ENCODE data around the gene TXNDC12.
"Not testable (repeated sequence)": the region's sequence is repeated elsewhere in the genome, so short reads cannot be mapped to it uniquely, and the experiment has no call there.

TXNDC12 gene

DNA sequence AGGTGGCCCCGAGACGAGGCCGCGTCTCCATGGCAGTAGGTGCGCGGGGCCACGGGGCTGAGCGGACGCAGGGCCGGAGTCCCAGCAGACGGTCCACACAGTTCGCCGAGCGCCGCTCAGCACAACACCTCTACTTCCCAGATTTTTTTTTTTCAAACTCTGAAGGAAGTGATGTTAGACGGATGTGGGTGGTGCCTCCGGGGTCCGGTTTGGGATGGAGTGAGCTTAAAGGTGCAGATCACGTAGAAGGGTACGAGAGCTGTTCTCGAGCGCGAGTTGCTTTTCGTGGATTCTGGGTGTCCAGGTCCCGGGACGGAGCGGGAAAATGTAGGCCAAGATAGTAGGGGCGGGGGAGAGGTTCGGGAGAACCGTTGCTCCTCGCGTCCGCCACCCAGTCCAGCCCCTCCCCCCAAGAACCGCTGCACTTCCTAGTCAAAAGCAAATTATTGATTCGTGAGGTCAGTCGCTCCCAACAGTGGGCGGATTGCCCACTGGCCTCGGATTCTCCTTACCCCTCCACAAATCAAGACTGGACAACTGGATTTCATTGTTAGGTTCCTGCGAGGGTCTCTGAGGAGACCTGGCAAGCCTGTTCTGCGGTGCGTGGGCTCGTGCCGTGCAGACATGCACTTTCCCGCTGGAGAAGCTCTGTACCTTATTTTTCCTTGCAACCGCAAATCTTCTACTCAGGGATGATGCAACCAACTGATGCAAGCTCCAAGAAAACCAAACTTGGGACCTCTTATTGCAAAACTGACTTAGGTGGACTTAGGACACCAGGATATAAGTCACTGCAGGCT lies at the start of gene TXNDC12:
Gene TXNDC12 (minus strand): TSS at position 126 of the 800 bp plus-strand sequence. CDS start 95 bp downstream, at position 31.
- peak; percentile 77 for DNase-seq

DNA sequence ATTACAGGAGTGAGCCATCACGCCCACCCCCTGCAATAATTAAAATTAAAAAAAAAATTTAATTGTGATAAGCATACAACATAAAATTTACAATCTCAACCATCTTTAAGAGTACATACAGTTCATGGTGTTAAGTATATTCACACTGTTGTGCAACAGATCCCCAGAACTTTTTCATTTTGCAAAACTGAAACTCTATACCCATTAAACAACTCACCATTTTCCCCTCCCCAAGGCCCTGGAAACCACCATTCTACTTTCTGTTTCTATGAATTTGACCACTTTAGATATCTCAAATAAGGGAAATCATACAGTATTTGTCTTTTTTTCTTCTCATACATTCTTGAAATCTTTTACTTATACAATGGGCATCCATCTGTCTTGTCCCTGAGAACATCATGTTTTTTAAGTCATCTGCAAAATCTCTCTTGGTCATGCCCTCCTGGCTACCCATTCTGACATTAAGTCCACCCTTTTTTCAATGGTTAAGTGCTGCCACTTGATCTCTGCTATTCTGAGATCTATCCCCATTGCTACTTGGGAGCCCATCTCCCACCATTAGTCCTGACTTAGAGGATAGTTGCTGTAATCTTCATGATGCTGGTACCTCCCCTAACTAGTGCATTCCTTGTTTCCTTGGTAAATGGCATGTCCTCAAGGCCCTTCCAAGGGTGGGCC lies 47.5 kb upstream of the TXNDC12 start:
- DNase-seq: no peak

DNA sequence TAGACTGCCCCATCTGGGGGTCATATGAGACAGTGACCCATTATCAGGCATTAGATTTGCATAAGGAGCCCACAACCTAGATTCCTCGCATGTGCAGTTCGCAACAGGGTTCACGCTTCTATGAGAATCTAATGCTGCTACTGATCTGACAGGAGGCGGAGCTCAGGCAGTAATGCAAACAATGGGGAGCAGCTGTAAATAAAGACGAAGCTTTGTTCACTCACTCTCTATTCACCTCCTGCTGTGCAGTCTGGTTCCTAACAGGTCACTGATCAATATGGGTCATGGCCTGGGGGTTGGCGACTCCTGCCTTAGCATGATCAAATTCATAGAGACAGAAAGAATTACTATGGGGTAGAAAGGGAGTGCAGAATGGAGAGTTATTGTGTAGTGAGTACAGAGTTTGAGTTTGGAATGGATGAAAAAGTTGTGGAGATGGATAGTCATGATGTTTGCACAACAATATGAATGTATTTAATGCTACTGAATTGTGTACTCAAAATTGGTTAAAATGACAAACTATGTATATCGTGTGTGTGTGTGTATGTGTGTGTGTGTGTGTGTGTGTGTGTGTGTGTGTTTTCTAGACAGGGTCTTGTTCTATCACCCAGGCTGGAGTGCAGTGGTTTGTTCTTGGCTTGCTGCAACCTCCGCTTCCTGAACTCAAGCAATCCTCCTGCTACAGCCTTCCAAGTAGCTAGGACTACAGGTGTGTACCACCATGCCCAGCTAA lies 43.3 kb upstream of the TXNDC12 start:
- no peak for DNase-seq

DNA sequence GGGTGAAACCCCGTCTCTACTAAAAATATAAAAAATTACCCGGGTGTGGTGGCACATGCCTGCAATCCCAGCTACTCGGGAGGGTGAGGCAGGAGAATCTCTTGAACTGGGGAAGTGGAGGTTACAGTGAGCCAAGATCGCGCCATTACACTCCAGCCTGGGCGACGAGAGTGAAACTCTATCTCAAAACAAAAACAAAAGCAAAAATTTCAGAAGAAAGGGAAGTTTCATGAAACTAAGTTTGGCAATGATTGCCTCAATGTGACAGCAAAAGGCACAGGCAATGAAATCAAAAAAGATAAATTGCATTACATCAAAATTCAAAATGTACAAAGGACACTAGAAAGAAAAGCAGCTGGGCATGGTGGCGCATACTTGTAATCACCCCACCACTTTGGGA lies 41.2 kb upstream of the TXNDC12 start:
- DNase-seq: no peak

DNA sequence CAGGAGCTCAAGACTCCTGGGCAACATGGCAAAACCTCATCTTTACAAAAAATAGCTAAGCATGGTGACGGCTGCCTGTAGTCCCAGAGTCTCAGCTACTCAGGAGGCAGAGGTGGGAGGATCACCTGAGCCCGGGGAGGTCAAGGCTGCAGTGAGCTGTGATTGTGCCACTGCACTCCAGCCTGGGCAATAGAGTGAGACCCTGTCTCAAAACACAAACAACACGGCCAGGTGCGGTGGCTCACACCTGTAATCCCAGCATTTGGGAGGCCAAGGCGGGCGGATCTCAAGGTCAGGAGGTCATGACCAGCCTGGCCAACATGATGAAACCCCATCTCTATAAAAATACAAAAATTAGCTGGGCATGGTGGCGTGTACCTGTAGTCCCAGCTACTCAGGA lies 39.3 kb upstream of the TXNDC12 start:
- DNase-seq: not testable (repeated sequence)

DNA sequence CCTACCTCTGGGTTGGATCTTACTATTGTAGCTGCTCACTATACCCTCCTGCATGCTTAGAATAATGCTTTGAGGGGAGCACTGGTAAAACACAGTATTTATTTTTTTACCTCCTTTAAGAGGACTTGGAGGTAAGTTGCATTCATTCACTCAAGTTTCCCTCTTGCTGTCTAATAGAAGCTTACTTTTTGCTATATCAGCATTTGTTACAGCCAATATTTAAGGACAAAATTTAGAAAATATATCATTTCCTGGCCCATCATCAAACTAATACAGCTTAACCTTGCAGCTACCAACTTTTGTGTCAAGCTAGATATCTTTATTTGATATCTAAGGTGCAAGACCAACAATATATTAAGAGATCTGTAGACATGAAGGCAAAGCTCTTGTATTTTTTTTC lies 32.9 kb upstream of the TXNDC12 start:
- DNase-seq: not testable (repeated sequence)

DNA sequence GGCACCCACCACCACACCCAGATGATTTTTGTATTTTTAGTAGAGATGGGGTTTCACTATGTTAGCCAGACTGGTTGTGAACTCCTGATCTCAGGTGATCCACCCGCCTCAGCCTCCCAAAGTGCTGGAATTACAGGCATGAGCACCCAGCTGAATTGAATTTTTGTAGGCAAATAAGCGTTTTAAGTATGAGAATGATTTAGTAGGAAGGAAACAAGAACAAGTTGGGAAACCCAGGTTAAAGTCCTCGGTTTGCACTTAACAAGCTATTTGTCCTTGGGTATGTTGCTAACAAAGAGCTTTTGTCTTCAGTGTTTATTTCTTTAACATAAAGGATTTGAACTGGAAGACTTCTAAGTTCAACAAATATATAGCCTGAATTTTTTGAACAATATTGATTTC lies 25.0 kb upstream of the TXNDC12 start:
- DNase-seq: no peak

DNA sequence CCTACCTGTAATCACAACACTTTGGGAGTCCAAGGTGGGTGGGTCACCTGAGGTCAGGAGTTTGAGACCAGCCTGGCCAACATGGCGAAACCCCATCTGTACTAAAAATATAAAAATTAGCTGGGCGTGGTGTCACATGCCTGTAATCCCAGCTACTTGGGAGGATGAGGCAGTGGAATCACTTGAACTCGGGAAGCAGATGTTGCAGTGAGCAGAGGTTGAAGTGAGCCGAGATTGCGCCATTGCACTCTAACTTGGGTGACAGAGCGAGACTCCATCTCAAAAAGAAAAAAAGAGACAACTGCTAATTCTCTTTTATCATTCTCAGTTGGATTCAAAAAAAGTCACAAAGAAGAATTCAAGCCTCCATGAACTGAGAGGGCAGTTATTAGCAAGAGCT lies 22.3 kb upstream of the TXNDC12 start:
- not testable (repeated sequence) for DNase-seq

DNA sequence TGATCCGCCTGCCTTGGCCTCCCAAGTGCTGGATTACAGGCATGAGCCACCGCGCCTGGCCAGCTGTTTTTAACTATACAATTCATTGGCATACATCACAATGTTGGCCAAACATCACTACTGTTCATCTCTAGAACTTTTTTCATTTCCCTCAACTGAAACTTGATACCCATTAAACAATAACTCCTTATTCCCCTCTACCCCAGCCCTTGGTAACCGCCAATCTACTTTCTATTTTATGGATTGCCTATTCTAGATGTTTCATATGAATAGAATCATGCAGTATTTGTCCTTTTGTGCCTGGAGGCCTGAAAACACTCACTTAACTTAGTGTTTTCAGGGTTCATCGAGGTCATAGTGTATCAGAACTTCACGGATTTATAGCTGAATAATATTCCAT lies 17.3 kb upstream of the TXNDC12 start:
- DNase-seq: no peak

DNA sequence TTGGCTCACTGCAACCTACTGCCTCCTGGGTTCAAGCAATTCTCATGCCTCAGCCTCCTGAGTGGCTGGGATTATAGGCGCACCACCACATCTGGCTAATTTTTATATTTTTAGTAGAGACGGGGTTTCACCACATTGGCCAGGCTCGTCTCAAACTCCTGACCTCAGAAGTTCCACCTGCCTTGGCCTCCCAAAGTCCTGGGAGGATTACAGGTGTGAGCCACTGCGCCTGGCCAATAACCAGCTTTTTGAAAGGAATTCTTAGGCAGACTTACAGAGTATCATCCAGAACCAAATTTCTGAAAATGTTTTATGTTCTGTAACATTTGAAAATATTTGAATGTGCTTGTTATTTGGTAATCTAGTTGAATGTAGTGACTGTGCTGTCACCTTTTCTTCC lies 15.7 kb upstream of the TXNDC12 start:
- no peak for DNase-seq

DNA sequence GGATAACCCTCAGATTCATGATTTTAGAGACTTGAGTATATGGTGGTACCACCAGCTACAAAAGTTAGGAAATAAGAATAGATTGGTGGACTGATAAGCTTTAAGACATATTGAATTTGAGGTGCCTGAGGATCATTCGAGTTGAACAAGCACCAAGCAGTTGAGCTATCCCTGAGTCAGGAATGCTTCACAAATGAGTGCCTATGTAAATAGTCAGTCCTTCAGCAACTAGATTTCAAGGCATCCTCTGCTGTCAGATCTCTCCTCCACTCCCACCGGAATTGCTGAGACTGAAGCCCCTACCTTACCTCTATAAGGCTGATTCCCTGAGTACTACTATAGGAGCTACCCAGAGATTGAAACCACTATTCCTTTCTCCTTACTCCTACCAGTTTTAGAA lies 8.2 kb upstream of the TXNDC12 start:
- no peak for DNase-seq

DNA sequence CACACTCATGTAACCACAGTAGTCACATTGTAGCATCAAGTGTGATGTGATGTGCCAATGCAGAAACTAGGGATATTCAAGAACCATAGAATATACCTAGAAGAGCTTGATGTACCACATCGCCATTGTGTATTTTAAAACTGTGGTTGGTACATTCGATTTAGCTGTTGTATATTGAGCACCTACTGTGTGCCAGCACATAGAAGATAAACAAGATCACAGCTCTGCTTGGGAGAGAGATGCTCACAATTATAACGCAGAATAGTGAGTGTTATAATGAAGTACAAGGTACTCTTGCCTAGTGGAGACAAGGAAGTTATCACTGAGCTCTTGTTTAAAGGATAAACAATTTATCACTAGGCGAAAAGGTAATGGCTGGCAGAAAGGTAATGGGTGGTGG lies 5.8 kb upstream of the TXNDC12 start:
- DNase-seq: no peak

DNA sequence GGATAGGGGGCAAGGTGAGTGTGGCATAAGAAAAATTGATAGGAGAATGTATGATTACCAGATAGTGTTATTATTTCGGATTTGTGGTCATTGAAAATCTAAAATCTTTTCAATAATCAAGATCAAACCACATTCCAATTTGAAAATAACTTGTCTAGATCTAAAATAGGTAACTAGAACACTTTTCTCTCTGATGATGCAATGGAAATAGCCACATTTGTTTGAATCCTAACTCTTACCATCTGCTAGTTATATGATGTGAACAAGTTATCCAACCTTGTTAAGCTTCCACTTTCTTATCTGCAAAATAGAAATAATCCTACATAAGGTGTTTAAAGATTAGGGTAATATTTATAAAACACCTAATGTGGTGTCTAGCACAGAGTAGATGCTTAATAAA lies 4.9 kb upstream of the TXNDC12 start:
- DNase-seq: no peak

DNA sequence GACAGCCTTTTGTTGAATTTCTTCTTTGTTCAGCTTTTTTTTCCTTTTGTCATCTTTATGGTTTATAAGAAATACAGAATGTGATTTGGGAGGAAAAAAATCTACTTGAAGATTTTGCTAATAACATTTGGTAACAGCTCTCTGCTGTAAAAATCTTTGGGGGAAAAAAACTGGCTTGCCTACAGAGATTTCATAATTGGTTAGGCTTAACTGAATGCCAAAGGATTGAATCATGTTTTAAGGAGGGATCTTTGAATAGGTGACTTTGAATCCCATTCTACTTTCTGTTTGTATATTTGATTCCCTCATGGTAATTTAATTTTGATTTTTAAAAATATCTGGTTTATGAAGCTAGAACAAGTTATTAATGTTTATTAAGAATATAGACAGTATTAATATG lies 4.3 kb upstream of the TXNDC12 start:
- DNase-seq: no peak

DNA sequence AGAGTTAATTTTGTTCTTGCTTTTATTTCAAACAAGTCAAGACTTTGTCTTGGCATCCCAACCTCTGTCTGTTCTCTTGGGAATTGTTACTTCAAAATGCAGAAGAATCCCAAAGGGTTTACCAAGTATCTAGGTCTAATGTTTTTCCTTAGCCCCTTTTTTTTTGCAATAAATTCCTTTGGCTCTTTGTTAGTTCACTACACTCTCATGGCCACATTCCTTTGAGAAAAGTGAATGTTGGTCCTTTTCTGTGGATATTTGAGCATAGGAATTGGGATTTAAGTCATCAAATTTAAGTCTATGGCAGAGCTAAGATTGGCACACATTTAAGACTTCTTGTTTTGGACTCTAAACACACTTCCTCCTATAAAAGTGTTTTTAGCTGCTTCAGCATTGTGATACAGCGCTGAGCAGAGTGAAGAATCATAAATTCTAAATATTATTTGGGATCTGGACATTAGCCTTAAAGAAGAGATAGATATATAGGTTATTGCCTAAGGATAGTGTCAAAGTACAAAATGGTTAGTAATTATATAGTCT lies 3.0 kb upstream of the TXNDC12 start:
- no peak for DNase-seq

DNA sequence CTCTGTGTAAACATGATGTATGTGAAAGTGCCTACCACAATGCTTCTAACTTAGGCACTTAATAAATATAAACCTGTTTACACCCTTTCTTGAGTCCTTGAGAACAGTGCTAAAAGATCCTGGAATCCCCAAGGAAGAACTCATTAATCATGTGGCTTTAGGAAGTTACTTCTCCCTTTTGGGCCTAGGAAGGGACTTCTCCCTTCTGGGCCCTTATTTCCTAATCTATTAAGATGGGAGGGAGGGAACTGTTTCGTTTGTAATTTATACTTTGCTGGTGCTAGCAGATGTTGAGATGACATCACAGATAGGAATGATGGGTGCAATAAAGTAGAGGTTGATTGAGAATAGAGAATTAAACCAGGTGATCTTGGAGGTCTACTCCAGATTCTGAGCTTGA lies 2.3 kb upstream of the TXNDC12 start:
- no peak for DNase-seq

DNA sequence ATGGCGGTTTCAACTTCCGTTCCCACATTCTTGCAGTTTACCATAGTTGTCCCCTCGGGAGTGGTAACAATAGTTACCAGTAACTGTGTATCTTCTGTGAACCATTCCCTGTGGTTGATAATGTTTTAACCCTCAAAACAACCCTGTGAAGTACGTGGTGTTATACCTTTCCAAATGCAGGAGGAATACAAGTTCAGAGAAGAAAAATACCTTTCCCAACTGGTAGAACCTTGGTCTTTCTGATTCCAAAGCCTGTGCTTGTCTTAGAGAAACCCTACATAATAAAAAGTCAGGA lies 1.9 kb upstream of the TXNDC12 start:
- no peak for DNase-seq

DNA sequence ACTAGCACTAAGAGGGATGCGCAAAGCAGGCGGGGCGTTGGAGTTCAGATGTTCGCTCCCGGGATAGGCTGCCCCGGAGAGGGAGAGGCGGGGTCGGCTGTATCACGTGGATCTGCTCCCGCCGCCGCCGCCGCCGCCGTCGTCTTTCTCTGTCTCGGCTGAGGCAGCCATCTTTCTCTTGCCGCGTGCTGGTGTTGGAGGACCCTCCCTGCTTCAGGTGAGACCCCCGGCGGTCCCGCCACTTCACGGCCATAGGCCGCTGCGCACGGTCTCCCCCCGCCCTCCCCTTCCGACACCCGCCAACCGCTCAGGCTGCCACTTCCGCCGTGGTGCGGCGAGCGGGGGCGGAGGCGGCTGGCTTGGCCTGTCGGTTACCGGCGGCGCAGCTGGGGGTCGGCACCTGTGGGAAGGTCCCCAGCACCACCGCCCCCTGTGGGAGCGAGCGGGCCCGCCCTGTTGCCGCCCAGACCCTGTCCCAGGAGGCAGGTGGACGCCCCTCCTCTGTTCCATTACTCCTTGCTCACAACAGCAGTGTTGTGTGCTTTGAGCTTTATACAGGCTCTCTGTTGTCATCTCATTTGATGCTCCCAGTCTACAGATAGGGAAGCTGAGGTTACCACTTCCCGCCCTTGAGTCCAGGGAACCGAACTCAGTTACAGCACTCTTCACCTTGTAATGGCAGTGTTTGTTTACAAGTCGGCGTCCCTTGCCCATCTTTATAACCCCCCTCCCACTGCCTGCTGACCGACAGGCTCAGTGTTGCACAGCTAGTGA lies 1.4 kb upstream of the TXNDC12 start, which contains the start of gene BTF3L4:
Gene BTF3L4 (plus strand): TSS at position 133 of the 774 bp plus-strand sequence. CDS start 3,553 bp downstream, outside the sequence.
- DNase-seq: peak; percentile 94

DNA sequence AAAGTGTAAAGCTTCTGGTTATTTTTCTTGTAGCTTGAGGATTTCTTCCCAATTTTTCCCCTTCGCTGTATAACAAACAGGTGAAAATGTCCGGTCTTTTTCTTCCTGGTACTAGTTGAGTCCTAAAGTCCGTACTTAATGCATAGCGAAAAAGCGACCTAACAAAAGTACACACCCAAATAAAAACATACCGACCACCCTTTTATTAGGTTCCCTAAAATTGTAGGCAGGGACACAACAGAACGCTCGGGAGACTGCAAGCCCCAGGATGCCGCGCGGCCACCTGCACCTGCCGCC lies 823 bp upstream of the TXNDC12 start:
- no peak for DNase-seq

DNA sequence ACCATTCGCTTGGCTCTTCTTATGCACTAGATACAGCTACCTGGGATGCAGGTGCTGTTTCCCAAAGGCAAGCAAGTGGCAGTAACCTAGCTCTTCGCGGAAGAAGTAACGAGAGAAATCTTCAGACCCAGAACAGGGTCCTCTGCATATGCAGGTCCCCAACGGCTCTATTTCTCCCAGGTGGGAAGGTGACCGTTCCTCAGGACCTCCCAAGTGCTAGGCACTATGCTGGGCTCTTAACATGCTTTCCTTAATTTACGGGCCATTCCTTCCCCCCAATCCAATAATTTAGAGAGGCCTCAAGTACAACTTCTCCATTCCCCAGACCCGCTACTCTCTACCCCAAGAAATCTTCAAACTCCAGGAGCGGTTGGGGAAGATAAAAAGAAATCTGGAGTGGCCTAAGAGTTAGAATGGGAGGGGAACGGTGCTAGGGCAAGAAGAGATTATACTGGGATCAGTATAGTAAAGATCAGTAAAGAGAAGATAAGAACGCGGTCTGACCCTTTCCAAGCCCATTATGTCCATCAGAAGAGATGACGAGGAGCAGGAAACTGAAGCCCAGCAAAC lies 410 bp downstream of the TXNDC12 start:
- DNase-seq: no peak

DNA sequence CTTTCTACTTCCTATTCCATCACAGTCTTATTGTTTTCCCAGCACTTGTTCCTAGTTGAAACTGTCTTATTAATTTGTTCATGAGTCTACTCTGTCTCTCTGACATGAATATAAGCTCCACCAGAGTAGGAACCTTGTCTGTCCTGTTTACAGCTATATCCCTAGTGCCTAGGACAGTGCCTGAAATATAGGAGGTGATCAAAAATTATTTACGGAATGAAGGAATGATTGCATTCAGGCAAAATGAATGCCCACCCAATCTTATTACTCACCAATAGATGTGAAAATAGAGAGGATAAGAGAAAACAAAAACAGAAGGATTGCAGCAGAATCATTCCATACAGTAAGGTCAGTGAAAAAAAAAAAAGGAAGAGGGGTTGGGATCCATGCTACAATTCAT lies 1.1 kb downstream of the TXNDC12 start:
- no peak for DNase-seq

DNA sequence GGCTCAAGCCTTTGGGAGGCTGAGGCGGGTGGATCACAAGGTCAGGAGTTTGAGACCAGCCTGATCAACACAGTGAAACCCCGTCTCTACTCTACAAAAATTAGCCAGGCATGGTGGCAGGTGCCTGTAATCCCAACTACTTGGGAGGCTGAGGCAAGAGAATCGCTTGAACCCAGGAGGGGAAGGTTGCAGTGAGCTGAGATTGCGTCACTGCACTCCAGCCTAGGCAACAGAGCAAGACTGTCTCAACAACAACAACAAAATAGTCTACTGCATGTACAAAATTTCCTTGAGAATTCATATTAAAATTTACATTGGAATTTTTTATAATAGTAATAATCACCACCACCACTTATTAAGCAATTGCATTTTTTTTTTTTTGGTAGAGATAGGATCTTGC lies 5.7 kb downstream of the TXNDC12 start:
- not testable (repeated sequence) for DNase-seq
